ENCODE measurements around the gene L3HYPDH. TPM values are rescaled to one million over a fixed set of nuclear protein-coding genes. Genes with fewer than 3 reads are reported as not detected.

The L3HYPDH gene
- total RNA-seq: 20.0 and 21.3 TPM in 2 replicates

GRCh38 chr14:59483819-59484638 lies at the start of gene L3HYPDH, which contains the start of gene JKAMP:
Gene L3HYPDH, minus strand, starts transcription at chr14:59484408. Its CDS starts 92 bp downstream, at chr14:59484316.
Gene JKAMP, plus strand, starts transcription at chr14:59484517. Its CDS starts 73 bp downstream, at chr14:59484590.

GRCh38 chr14:59465316-59466135 lies 18.7 kb downstream of the L3HYPDH start, which contains the start of gene GPR135:
Gene GPR135, minus strand, starts transcription at chr14:59465380. Its CDS starts 154 bp downstream, at chr14:59465226.

Other genes starting within 250 kb of the L3HYPDH start
- gene GPR135, start 19.0 kb downstream of the L3HYPDH start, total RNA-seq: 0.43 and 0.96 TPM in 2 replicates
- 53.3 and 69.9 TPM in 2 replicates for gene JKAMP, start 109 bp upstream of the L3HYPDH start, total RNA-seq
- gene CCDC175, start 92.4 kb upstream of the L3HYPDH start, total RNA-seq: not detected in 2 replicates